ENCODE data around the gene BCLAF1. TPM values are rescaled to one million over a fixed set of nuclear protein-coding genes. Genes with fewer than 3 reads are reported as not detected.

BCLAF1 gene
- total and polyA plus RNA-seq, 2 donors (not counting 1 experiment from before 2014, with no cell fraction given) = 39.3 to 268 TPM

- CTCF ChIA-PET = no interaction called here
These were observed 5.0 kb upstream of the BCLAF1 start for GRCh38 chr6:136294621-136295020.

More at GRCh38 chr6:136294621-136295020, 5.0 kb upstream of the BCLAF1 start:
- no peaks in the 10 kb centered on the region for H3K36me3 ChIP-seq (replicated peaks in 1 of 2; ENCODE audit: control extremely low read depth in 1 of 2, control insufficient read depth in 1 of 2, extremely low read depth in 1 of 2, insufficient read depth in 2 of 2, low read length in 1 of 2)
- peaks cover 9 to 14% of the 10 kb centered on the region in 2 donors for H3K4me1 ChIP-seq (ENCODE audit: control insufficient read depth in 2 of 2, insufficient read depth in 2 of 2, low read length in 2 of 2)
- H3K27me3 ChIP-seq (replicated peaks in 1 of 4; ENCODE audit: control extremely low read depth in 1 of 4, control insufficient read depth in 3 of 4, insufficient read depth in 4 of 4, low read length in 3 of 4) = no peaks in the 10 kb centered on the region
- no peak overlapping the region for H3K27ac Mint-ChIP-seq
- H4K20me1 ChIP-seq (ENCODE audit: control insufficient read depth, insufficient read depth, low read length, poor library complexity, severe bottlenecking) = no peaks in the 10 kb centered on the region
- H3K4me1 Mint-ChIP-seq = peaks cover 11% of the 10 kb centered on the region
- H3K27ac ChIP-seq (ENCODE audit: low read length in 2 of 2) = no peak overlapping the region
- H3K9ac ChIP-seq (ENCODE audit: low read length) = no peak overlapping the region
- peaks cover 6% of the 10 kb centered on the region for H3K79me2 ChIP-seq (ENCODE audit: control insufficient read depth, insufficient read depth, low read length)
- intact Hi-C loops (cut with micrococcal nuclease) = loop anchor here (5.0 kb wide), 1 partner anchor 442 kb away; the partner anchor contains the start of gene PDE7B
- no peak overlapping the region for H2AFZ ChIP-seq (ENCODE audit: insufficient read depth, low read depth, low read length, poor library complexity, severe bottlenecking)
- DNase-seq (no peak), ATAC-seq (ENCODE audit: low read depth) (no peak)
- no peaks in the 10 kb centered on the region for H3K9me3 Mint-ChIP-seq (ENCODE audit: insufficient read depth)
- no peak overlapping the region for H3K4me2 ChIP-seq (replicated peaks; ENCODE audit: low read depth, low read length, poor library complexity, severe bottlenecking)
- TF ChIP-seq CTCF (IDR thresholded peaks at IDR 0.05) (no peak), EZH2 (IDR thresholded peaks at IDR 0.05; ENCODE audit: borderline replicate concordance, insufficient read depth, low read depth, low read length, poor library complexity, severe bottlenecking) (no peak)
- no peaks in the 10 kb centered on the region for H3K9me3 ChIP-seq (ENCODE audit: control extremely low read depth in 1 of 3, control insufficient read depth in 2 of 3, insufficient read depth in 1 of 3, low read length in 2 of 3)
- POLR2A ChIA-PET = no interaction called here
- H3K4me3 Mint-ChIP-seq = no peak overlapping the region
- WGBS (ENCODE audit: insufficient coverage) = 100% methylated on average over 1 of the region's 3 CpGs
- H3K4me3 ChIP-seq (ENCODE audit: control extremely low read depth in 1 of 5, extremely low read depth in 1 of 5, insufficient read depth in 1 of 5, low read depth in 2 of 5, low read length in 4 of 5) = no peak overlapping the region
- H3K27me3 Mint-ChIP-seq = no peaks in the 10 kb centered on the region
